Prostate gland (tissue), 2 donors: Measurements from ENCODE around the gene DUSP22. TPM values are rescaled to one million over a fixed set of nuclear protein-coding genes. Genes with fewer than 3 reads are reported as not detected.

ENCODE experiments used
- DNase-seq: peaks from one replicate; pipeline ENCODE4 v3.0.0-alpha.2; 2019; ENCODE audit warnings: low spot score
- H3K27ac ChIP-seq, 2 donors: fragments of 200-600 bp; sonication (generic); 2 replicates each; pipeline ENCODE4 v1.5.1; 2017 to 2019
- H3K27me3 ChIP-seq: fragments of 200-600 bp; sonication (generic); replicated peaks from 2 replicates; pipeline ENCODE4 v1.5.1; 2019; ENCODE audit not compliant: insufficient read depth
- H3K36me3 ChIP-seq, 2 donors: fragments of 200-600 bp; sonication (generic); 1 replicate in 1 of 2; 2 replicates in 1 of 2; pipeline versions ENCODE4 v1.5.1 to v1.8.1; 2017 to 2019
- H3K4me1 ChIP-seq: fragments of 200-600 bp; sonication (generic); replicated peaks from 2 replicates; pipeline ENCODE4 v1.5.1; 2019
- H3K4me3 ChIP-seq, 2 donors: fragments of 200-600 bp; sonication (generic); 2 replicates each; pipeline ENCODE4 v1.5.1; 2017 to 2019
- H3K9me3 ChIP-seq: fragments of 200-600 bp; sonication (generic); 2 replicates; pipeline ENCODE4 v1.5.1; 2017
- POLR2A ChIP-seq: fragments of 450-650 bp; IDR thresholded peaks from one replicate; pipeline ENCODE4 v1.6.1; 2016; ENCODE audit warnings: antibody characterized with exemption, mild to moderate bottlenecking
- POLR2AphosphoS5 ChIP-seq: sonication (generic); formaldehyde crosslinking; IDR thresholded peaks from one replicate; pipeline ENCODE4 v1.6.1; 2017; ENCODE audit warnings: antibody characterized with exemption
- WGBS: methylation state at CpG from one replicate; pipeline ENCODE4 v1.1.5; 2018; 5-methylcytosine and 5-hydroxymethylcytosine counted together
- intact Hi-C: fragments of 100-400 bp; cut with DNase I; formaldehyde crosslinking; loops from one replicate; pipeline ENCODE4 v1.14.2; 2022
- total RNA-seq, 2 donors: library from RNA; depleted of rRNA; stranded (reverse); fragments of >200 nt; gene quantifications; one replicate each; pipeline ENCODE4 v1.1.0, GENCODE V29; 2016
- TF ChIP-seq, protein P1 (sequence below), 4 experiments: fragments of 200-600 bp in 2 of 4; fragments of 450-650 bp in 2 of 4; sonication (generic) in 2 of 4; IDR thresholded peaks; 1 replicate in 3 of 4; 2 replicates in 1 of 4; pipeline ENCODE4 v1.5.1; 2016 to 2019; ENCODE audit warnings: antibody characterized with exemption in 4 of 4, mild to moderate bottlenecking in 2 of 4, moderate library complexity in 2 of 4

The DUSP22 gene
- total RNA-seq, 2 donors from 2014 or later, result 29.8 to 95.8 TPM

DNA sequence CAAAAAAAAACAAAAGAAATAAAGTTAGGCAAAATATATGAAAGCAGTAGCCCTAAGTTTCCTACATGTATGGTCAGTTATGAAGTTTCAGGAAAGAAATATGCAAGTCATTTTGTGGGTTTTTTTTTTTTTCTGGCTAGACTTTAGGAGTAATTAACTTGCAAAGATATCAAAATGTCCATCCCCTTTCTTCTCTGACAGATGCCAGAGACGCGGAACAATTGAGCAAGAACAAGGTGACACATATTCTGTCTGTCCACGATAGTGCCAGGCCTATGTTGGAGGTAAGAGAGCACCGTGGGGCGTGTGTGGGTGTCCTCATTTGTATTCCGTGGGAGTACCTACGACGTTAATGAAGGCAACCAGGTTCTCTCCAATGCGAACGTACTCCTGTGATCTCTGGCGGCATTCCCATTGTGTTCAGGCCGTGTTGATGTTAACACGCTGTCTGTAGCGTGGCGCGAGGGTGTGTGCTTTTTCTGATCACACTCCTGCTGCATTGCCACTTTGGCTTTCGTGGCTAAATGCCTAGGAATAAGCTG lies 19.5 kb downstream of the DUSP22 start:
- no peak overlapping the region for H3K27ac ChIP-seq
- intact Hi-C loops, result no loop called here
- no peak for TF ChIP-seq POLR2A
- no peak for TF ChIP-seq POLR2AphosphoS5
- TF ChIP-seq, protein P1, sequence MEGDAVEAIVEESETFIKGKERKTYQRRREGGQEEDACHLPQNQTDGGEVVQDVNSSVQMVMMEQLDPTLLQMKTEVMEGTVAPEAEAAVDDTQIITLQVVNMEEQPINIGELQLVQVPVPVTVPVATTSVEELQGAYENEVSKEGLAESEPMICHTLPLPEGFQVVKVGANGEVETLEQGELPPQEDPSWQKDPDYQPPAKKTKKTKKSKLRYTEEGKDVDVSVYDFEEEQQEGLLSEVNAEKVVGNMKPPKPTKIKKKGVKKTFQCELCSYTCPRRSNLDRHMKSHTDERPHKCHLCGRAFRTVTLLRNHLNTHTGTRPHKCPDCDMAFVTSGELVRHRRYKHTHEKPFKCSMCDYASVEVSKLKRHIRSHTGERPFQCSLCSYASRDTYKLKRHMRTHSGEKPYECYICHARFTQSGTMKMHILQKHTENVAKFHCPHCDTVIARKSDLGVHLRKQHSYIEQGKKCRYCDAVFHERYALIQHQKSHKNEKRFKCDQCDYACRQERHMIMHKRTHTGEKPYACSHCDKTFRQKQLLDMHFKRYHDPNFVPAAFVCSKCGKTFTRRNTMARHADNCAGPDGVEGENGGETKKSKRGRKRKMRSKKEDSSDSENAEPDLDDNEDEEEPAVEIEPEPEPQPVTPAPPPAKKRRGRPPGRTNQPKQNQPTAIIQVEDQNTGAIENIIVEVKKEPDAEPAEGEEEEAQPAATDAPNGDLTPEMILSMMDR (IDR thresholded peaks at IDR 0.05), result no peak
- H3K4me3 ChIP-seq, result no peak overlapping the region
- no peak for DNase-seq
- H3K36me3 ChIP-seq, result no peaks in the 10 kb centered on the region
- H3K9me3 ChIP-seq, result no peaks in the 10 kb centered on the region
- H3K4me1 ChIP-seq, result no peaks in the 10 kb centered on the region
- no peaks in the 10 kb centered on the region for H3K27me3 ChIP-seq
- WGBS, result 88% methylated on average over 17 of the region's 17 CpGs

- Histone ChIP-seq H3K27ac (no peak overlapping the region), H3K27me3 (no peaks in the 10 kb centered on the region), H3K4me3 (no peak overlapping the region), H3K9me3 (no peaks in the 10 kb centered on the region), H3K4me1 (no peaks in the 10 kb centered on the region), H3K36me3 (no peaks in the 10 kb centered on the region)
- TF ChIP-seq POLR2A (no peak), POLR2AphosphoS5 (no peak)
- TF ChIP-seq, protein P1 (IDR thresholded peaks at IDR 0.05), result no peak
- 68% methylated on average over 2 of the region's 2 CpGs for WGBS
- intact Hi-C loops, result no loop called here
- DNase-seq, result no peak
Measured at GRCh38 chr6:313087-313486, 20.8 kb downstream of the DUSP22 start.

DNA sequence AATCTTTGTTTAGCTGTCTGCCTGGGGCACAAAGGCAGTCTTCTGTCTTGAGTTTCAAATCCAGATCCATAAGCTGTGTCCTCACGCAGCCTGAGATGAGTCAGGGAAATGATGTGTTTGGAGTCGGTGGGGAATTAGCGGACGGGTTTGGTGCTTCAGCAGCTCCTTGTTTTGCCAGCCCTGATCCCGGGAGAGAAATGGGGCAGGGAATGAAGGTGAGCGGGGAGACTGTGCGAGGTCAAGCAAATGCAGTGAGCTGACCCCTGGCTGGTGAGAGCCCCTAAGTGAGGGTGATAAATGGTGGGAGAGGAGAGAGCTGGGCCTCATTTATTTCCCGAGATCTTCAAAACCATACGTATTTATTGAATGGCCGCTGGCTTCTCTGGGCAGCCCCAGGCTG lies 21.6 kb downstream of the DUSP22 start:
- no peaks in the 10 kb centered on the region for H3K9me3 ChIP-seq
- H3K27me3 ChIP-seq, result no peaks in the 10 kb centered on the region
- TF ChIP-seq, protein P1 (IDR thresholded peaks at IDR 0.05), result no peak
- TF ChIP-seq POLR2AphosphoS5 (no peak), POLR2A (no peak)
- no peak overlapping the region for H3K27ac ChIP-seq
- WGBS, result 90% methylated on average over 10 of the region's 10 CpGs
- no peaks in the 10 kb centered on the region for H3K4me1 ChIP-seq
- DNase-seq, result no peak
- no peak overlapping the region for H3K4me3 ChIP-seq
- intact Hi-C loops, result no loop called here
- H3K36me3 ChIP-seq, result no peaks in the 10 kb centered on the region

DNA sequence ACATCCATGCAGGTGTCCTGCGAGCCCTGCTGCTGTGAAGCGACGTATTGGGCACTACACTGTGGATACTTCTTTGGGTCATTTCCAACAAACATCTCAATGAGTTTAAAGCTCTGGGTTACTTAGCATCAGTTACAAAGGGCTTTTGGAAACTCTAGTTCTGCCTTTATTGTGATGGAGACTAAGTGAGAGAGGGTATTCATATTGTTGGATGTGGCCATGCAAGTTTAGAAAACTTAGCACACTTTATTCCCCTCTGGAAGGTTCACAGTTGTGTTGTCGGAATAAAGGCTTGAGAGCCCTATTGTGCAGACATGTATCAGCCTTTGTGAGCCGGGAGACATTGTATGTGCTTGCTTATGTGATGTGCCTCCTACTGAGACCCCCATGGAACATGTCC lies 22.1 kb downstream of the DUSP22 start:
- no peak overlapping the region for H3K27ac ChIP-seq

DNA sequence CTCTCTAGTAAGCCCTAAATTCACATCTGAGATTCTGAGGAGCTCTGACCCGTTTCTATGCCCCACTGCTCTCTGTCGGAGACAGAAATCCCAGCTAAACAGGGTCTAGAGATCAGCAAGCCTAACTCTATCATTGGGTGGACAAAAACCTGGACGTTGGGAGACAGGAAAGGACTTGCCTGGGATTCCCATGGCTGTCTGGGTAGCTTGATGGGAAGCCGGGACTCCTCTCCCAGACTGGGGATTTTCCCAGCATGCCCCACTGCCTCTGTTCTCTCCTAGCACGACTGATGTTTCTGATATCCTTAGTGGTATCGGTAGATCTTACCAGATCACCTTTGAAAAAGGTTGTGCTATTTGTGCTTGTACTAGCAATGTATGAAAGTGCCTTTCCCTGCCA lies 22.9 kb downstream of the DUSP22 start:
- Histone ChIP-seq H3K9me3 (no peaks in the 10 kb centered on the region), H3K36me3 (no peaks in the 10 kb centered on the region), H3K4me1 (no peaks in the 10 kb centered on the region), H3K4me3 (no peak overlapping the region), H3K27me3 (no peaks in the 10 kb centered on the region), H3K27ac (no peak overlapping the region)
- DNase-seq, result no peak
- WGBS, result 74% methylated on average over 6 of the region's 6 CpGs
- intact Hi-C loops, result no loop called here
- TF ChIP-seq POLR2AphosphoS5 (no peak), POLR2A (no peak)
- TF ChIP-seq, protein P1 (IDR thresholded peaks at IDR 0.05), result no peak

More for the DNA sequence above, 22.1 kb downstream of the DUSP22 start:
- intact Hi-C loops, result no loop called here
- Histone ChIP-seq H3K4me1 (no peaks in the 10 kb centered on the region), H3K36me3 (no peaks in the 10 kb centered on the region), H3K4me3 (no peak overlapping the region), H3K9me3 (no peaks in the 10 kb centered on the region), H3K27me3 (no peaks in the 10 kb centered on the region)
- 90% methylated on average over 5 of the region's 5 CpGs for WGBS
- TF ChIP-seq POLR2AphosphoS5 (no peak), POLR2A (no peak)
- TF ChIP-seq, protein P1 (IDR thresholded peaks at IDR 0.05), result no peak
- no peak for DNase-seq
